ENCODE data around the gene FCHSD2.

FCHSD2 gene

DNA sequence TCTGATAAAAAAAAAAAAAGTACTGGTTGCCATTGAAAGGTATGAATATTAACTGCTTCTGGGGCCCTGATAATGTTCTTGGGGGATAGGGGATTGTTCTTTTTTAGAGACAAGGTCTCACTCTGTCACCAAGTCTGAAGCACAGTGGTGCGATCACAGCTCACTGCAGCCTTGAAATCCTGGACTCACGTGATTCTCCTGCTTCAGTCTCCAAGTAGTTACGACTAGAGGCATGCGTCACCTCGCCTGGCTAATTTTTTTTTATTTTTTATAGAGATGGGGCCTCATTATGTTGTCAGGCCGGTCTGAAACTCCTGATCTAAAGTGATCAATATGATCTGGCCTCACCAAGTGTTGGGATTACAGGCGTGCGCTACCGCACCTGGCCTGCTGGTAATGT, 63.5 kb downstream of the FCHSD2 start:
- Histone ChIP-seq H2AFZ (ENCODE audit: low read length) (no peak overlapping the region), H3K4me2 (ENCODE audit: low read length) (no peak overlapping the region), H3F3A (ENCODE audit: insufficient read depth, low read length) (no peaks in the 10 kb centered on the region; the same call in 1 of the 2 replicates), H3K9me2 (ENCODE audit: low read depth, low read length) (no peaks in the 10 kb centered on the region), H4K20me1 (ENCODE audit: insufficient read depth, low read length) (no peaks in the 10 kb centered on the region), H3K27me3 (ENCODE audit: insufficient read depth, low read length) (no peaks in the 10 kb centered on the region), H3K9ac (ENCODE audit: low read length) (no peak overlapping the region), H3K79me2 (ENCODE audit: insufficient read depth, low read length) (peaks cover 30% of the 10 kb centered on the region), H3K4me3 (ENCODE audit: low read depth, low read length, poor library complexity, severe bottlenecking) (no peak overlapping the region), H3K27ac (ENCODE audit: low read depth, low read length, poor library complexity, severe bottlenecking) (no peak overlapping the region), H3K4me1 (ENCODE audit: insufficient read depth, low read length, severe bottlenecking) (peaks cover 17% of the 10 kb centered on the region), H3K36me3 (ENCODE audit: insufficient read depth, low read length) (peaks cover 70% of the 10 kb centered on the region), H3K9me3 (ENCODE audit: low read length) (0 out of 2 replicates have a peak, but pooled peaks cover 9% of the 10 kb centered on the region)
- TF ChIP-seq, protein P1, sequence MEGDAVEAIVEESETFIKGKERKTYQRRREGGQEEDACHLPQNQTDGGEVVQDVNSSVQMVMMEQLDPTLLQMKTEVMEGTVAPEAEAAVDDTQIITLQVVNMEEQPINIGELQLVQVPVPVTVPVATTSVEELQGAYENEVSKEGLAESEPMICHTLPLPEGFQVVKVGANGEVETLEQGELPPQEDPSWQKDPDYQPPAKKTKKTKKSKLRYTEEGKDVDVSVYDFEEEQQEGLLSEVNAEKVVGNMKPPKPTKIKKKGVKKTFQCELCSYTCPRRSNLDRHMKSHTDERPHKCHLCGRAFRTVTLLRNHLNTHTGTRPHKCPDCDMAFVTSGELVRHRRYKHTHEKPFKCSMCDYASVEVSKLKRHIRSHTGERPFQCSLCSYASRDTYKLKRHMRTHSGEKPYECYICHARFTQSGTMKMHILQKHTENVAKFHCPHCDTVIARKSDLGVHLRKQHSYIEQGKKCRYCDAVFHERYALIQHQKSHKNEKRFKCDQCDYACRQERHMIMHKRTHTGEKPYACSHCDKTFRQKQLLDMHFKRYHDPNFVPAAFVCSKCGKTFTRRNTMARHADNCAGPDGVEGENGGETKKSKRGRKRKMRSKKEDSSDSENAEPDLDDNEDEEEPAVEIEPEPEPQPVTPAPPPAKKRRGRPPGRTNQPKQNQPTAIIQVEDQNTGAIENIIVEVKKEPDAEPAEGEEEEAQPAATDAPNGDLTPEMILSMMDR (IDR thresholded peaks at IDR 0.05; ENCODE audit: low read length), result no peak
- no peak for TF ChIP-seq EZH2 (IDR thresholded peaks at IDR 0.05; ENCODE audit: borderline replicate concordance, low read length)

GRCh38 chr11:73077454-73077853, 64.7 kb downstream of the FCHSD2 start:
- no peaks in the 10 kb centered on the region for H4K20me1 ChIP-seq (ENCODE audit: insufficient read depth, low read length)
- no peak overlapping the region for H3K27ac ChIP-seq (ENCODE audit: low read depth, low read length, poor library complexity, severe bottlenecking)
- H3K79me2 ChIP-seq (ENCODE audit: insufficient read depth, low read length), result peaks cover 37% of the 10 kb centered on the region
- H3K4me2 ChIP-seq (ENCODE audit: low read length), result no peak overlapping the region
- no peak overlapping the region for H3K9ac ChIP-seq (ENCODE audit: low read length)
- H2AFZ ChIP-seq (ENCODE audit: low read length), result no peak overlapping the region
- H3K4me3 ChIP-seq (ENCODE audit: low read depth, low read length, poor library complexity, severe bottlenecking), result no peak overlapping the region
- H3K27me3 ChIP-seq (ENCODE audit: insufficient read depth, low read length), result no peaks in the 10 kb centered on the region
- H3K9me3 ChIP-seq (ENCODE audit: low read length), result 0 out of 2 replicates have a peak, but pooled peaks cover 9% of the 10 kb centered on the region
- H3K36me3 ChIP-seq (ENCODE audit: insufficient read depth, low read length), result peaks cover 58% of the 10 kb centered on the region
- TF ChIP-seq, protein P1 (IDR thresholded peaks at IDR 0.05; ENCODE audit: low read length), result no peak
- TF ChIP-seq EZH2 (IDR thresholded peaks at IDR 0.05; ENCODE audit: borderline replicate concordance, low read length), result no peak
- H3K9me2 ChIP-seq (ENCODE audit: low read depth, low read length), result no peaks in the 10 kb centered on the region
- H3K4me1 ChIP-seq (ENCODE audit: insufficient read depth, low read length, severe bottlenecking), result peaks cover 29% of the 10 kb centered on the region
- H3F3A ChIP-seq (ENCODE audit: insufficient read depth, low read length), result no peaks in the 10 kb centered on the region; the same call in 1 of the 2 replicates

- H2AFZ ChIP-seq (ENCODE audit: low read length), result no peak overlapping the region
- H3K79me2 ChIP-seq (ENCODE audit: insufficient read depth, low read length), result peaks cover 62% of the 10 kb centered on the region
- no peaks in the 10 kb centered on the region for H3K27me3 ChIP-seq (ENCODE audit: insufficient read depth, low read length)
- H3K4me2 ChIP-seq (ENCODE audit: low read length), result peak overlapping the region; percentile 9; the same call in 1 of the 2 replicates
- H3K4me1 ChIP-seq (ENCODE audit: insufficient read depth, low read length, severe bottlenecking), result peaks cover 29% of the 10 kb centered on the region
- H3F3A ChIP-seq (ENCODE audit: insufficient read depth, low read length), result no peaks in the 10 kb centered on the region; the same call in 1 of the 2 replicates
- peaks cover 9% of the 10 kb centered on the region; the same call in 1 of the 2 replicates for H3K9me3 ChIP-seq (ENCODE audit: low read length)
- H3K9me2 ChIP-seq (ENCODE audit: low read depth, low read length), result no peaks in the 10 kb centered on the region
- peaks cover 44% of the 10 kb centered on the region for H3K36me3 ChIP-seq (ENCODE audit: insufficient read depth, low read length)
- no peak overlapping the region for H3K27ac ChIP-seq (ENCODE audit: low read depth, low read length, poor library complexity, severe bottlenecking)
- no peaks in the 10 kb centered on the region for H4K20me1 ChIP-seq (ENCODE audit: insufficient read depth, low read length)
- TF ChIP-seq, protein P1 (IDR thresholded peaks at IDR 0.05; ENCODE audit: low read length), result no peak
- TF ChIP-seq EZH2 (IDR thresholded peaks at IDR 0.05; ENCODE audit: borderline replicate concordance, low read length), result no peak
- H3K9ac ChIP-seq (ENCODE audit: low read length), result no peak overlapping the region
- H3K4me3 ChIP-seq (ENCODE audit: low read depth, low read length, poor library complexity, severe bottlenecking), result no peak overlapping the region
Observed at GRCh38 chr11:73074319-73074718, 67.8 kb downstream of the FCHSD2 start.

Data from OCI-LY1 (cell line).